Measurements from ENCODE around the gene MRPL54.

- no peak for TF ChIP-seq EP300 (IDR thresholded peaks at IDR 0.05)
- TF ChIP-seq CTCF (IDR thresholded peaks at IDR 0.05): no peak
- TF ChIP-seq POLR2A (IDR thresholded peaks at IDR 0.05): no peak
Measured at GRCh38 chr19:3775374-3775711, 12.9 kb downstream of the MRPL54 start.

All from ovary (tissue), 3 donors.